Measurements from ENCODE around the gene YPEL1. TPM values are rescaled to one million over a fixed set of nuclear protein-coding genes. Genes with fewer than 3 reads are reported as not detected.
A peak's percentile ranks its signal among the peaks of the same experiment; 100 is the strongest.

The YPEL1 gene
- polyA plus RNA-seq, 3 donors = 1.0 to 2.3 (median 2.0) TPM

GRCh38 chr22:21677606-21678443, 57.8 kb downstream of the YPEL1 start:
- Histone ChIP-seq H3K27me3 (ENCODE audit: control insufficient read depth in 2 of 2, insufficient read depth in 2 of 2, low read length in 2 of 2) (no peaks in the 10 kb centered on the region), H3K36me3 (replicated peaks in 1 of 2; ENCODE audit: control insufficient read depth in 1 of 2, insufficient read depth in 2 of 2, low read length in 2 of 2) (peaks cover 63 to 64% of the 10 kb centered on the region in 2 donors), H3K27ac (ENCODE audit: low read depth in 1 of 2, low read length in 2 of 2) (no peak overlapping the region), H3K9me3 (replicated peaks in 1 of 2; ENCODE audit: control insufficient read depth in 1 of 2, insufficient read depth in 1 of 2, low read length in 2 of 2) (no peaks in the 10 kb centered on the region), H4K20me1 (ENCODE audit: insufficient read depth, low read length) (peaks cover 19% of the 10 kb centered on the region), H3K79me2 (ENCODE audit: insufficient read depth, low read length) (peaks cover 8% of the 10 kb centered on the region), H3K9ac (ENCODE audit: insufficient read depth, low read length, poor library complexity, severe bottlenecking) (no peak overlapping the region), H2AFZ (ENCODE audit: insufficient read depth, low read depth, low read length, poor library complexity, severe bottlenecking) (no peak overlapping the region), H3K4me3 (replicated peaks in 1 of 3; ENCODE audit: low read depth in 2 of 3, low read length in 3 of 3) (no peak overlapping the region), H3K4me1 (ENCODE audit: control insufficient read depth in 1 of 2, insufficient read depth in 2 of 2, low read length in 2 of 2) (no peaks in the 10 kb centered on the region), H3K4me2 (replicated peaks; ENCODE audit: extremely low read depth, low read length, poor library complexity, severe bottlenecking) (no peak overlapping the region)
- Mint-ChIP-seq H3K9me3 (peaks cover 0 to 3% (median 2%) of the 10 kb centered on the region in 7 donors), H3K27me3 (ENCODE audit: low read depth in 3 of 3) (no peaks in the 10 kb centered on the region), H3K27ac (peak overlapping the region in 1 of 7 donors; percentile 35), H3K4me3 (no peak overlapping the region), H3K4me1 (no peaks in the 10 kb centered on the region), H3K36me3 (peaks cover 77 to 91% of the 10 kb centered on the region in 2 donors)
- 96% methylated on average over 10 of the region's 15 CpGs for WGBS (ENCODE audit: insufficient coverage)
- intact Hi-C loops (cut with micrococcal nuclease) = no loop called here
- TF ChIP-seq CTCF (IDR thresholded peaks at IDR 0.05) = no peak
- DNase-seq = no peak

GRCh38 chr22:21674638-21675245, 60.9 kb downstream of the YPEL1 start:
- Histone ChIP-seq H3K27me3 (ENCODE audit: control insufficient read depth in 2 of 2, insufficient read depth in 2 of 2, low read length in 2 of 2) (no peaks in the 10 kb centered on the region), H3K79me2 (ENCODE audit: insufficient read depth, low read length) (peaks cover 21% of the 10 kb centered on the region), H2AFZ (ENCODE audit: insufficient read depth, low read depth, low read length, poor library complexity, severe bottlenecking) (no peak overlapping the region), H3K4me1 (ENCODE audit: control insufficient read depth in 1 of 2, insufficient read depth in 2 of 2, low read length in 2 of 2) (no peaks in the 10 kb centered on the region), H4K20me1 (ENCODE audit: insufficient read depth, low read length) (peaks cover 37% of the 10 kb centered on the region), H3K4me3 (replicated peaks in 1 of 3; ENCODE audit: low read depth in 2 of 3, low read length in 3 of 3) (no peak overlapping the region), H3K4me2 (replicated peaks; ENCODE audit: extremely low read depth, low read length, poor library complexity, severe bottlenecking) (no peak overlapping the region), H3K9ac (ENCODE audit: insufficient read depth, low read length, poor library complexity, severe bottlenecking) (no peak overlapping the region), H3K9me3 (replicated peaks in 1 of 2; ENCODE audit: control insufficient read depth in 1 of 2, insufficient read depth in 1 of 2, low read length in 2 of 2) (no peaks in the 10 kb centered on the region), H3K36me3 (replicated peaks in 1 of 2; ENCODE audit: control insufficient read depth in 1 of 2, insufficient read depth in 2 of 2, low read length in 2 of 2) (peaks cover 69 to 70% of the 10 kb centered on the region in 2 donors), H3K27ac (ENCODE audit: low read depth in 1 of 2, low read length in 2 of 2) (no peak overlapping the region)
- Mint-ChIP-seq H3K4me3 (no peak overlapping the region), H3K9me3 (peaks cover 0 to 3% (median 2%) of the 10 kb centered on the region in 7 donors), H3K27me3 (ENCODE audit: low read depth in 3 of 3) (peaks cover 0 to 2% (median 0%) of the 10 kb centered on the region in 3 donors), H3K36me3 (peaks cover 79 to 89% of the 10 kb centered on the region in 2 donors), H3K4me1 (peaks cover 13% of the 10 kb centered on the region), H3K27ac (peak overlapping the region in 2 of 7 donors; percentile 26 to 30)
- intact Hi-C loops (cut with micrococcal nuclease) = no loop called here
- DNase-seq = no peak
- TF ChIP-seq CTCF (IDR thresholded peaks at IDR 0.05) = no peak
- WGBS (ENCODE audit: insufficient coverage) = 98% methylated on average over 9 of the region's 12 CpGs

Data from CD14-positive monocyte (primary cell).